Fibroblast of lung (primary cell): ENCODE measurements around the gene ALPG.

Experiments used
- CTCF ChIP-seq, 2 donors: IDR thresholded peaks in 1 of 2; conservative IDR thresholded peaks in 1 of 2; 1 replicate in 1 of 2; 2 replicates in 1 of 2; pipeline ENCODE4 v1.5.1; 2011 to 2012; ENCODE audit warnings: low read length in 2 of 2, control low read depth in 1 of 2, inconsistent platforms in 1 of 2, low read depth in 1 of 2, mild to moderate bottlenecking in 1 of 2
- EZH2 ChIP-seq: IDR thresholded peaks from 2 replicates; pipeline ENCODE4 v1.5.1; 2012; ENCODE audit warnings: low read length, control low read depth, mild to moderate bottlenecking; ENCODE audit errors: missing control alignments

GRCh38 chr2:232376260-232376659 lies 30.4 kb upstream of the ALPG start:
- no peak for TF ChIP-seq CTCF (conservative IDR thresholded peaks at IDR 0.05 in 1 of 2, IDR thresholded peaks at IDR 0.05 in 1 of 2; ENCODE audit: low read depth in 1 of 2, low read length in 2 of 2)
- TF ChIP-seq EZH2: no peak
